ENCODE results near the gene C17orf78.

GRCh38 chr17:37361543-37361942 lies 14.2 kb upstream of the C17orf78 start:
- TF ChIP-seq REST (IDR thresholded peaks at IDR 0.05; ENCODE audit: insufficient read depth in 1 of 2, low read depth in 2 of 2, low read length in 2 of 2) (no peak), TAF1 (IDR thresholded peaks at IDR 0.05; ENCODE audit: borderline replicate concordance, insufficient read depth, low read length) (no peak), POLR2AphosphoS5 (IDR thresholded peaks at IDR 0.05; ENCODE audit: low read depth, low read length) (no peak)
